Smooth muscle cell (in vitro differentiated cells): Measurements from ENCODE around the gene INTS4. TPM values are rescaled to one million over a fixed set of nuclear protein-coding genes. Genes with fewer than 3 reads are reported as not detected.
"Not testable (repeated sequence)": the region's sequence is repeated elsewhere in the genome, so short reads cannot be mapped to it uniquely, and the experiment has no call there.

Experiments
- DNase-seq: peaks from one replicate; lab custom pipeline; 2025; ENCODE audit not compliant: unreplicated experiment; lab: John Stamatoyannopoulos, UW
- H2AFZ ChIP-seq: fragments of 200-600 bp; sonication (generic); 2 replicates; pipeline ENCODE4 v1.6.0; 2016; ENCODE audit warnings: antibody characterized with exemption, low read depth, mild to moderate bottlenecking
- H3F3A ChIP-seq: fragments of 200-600 bp; sonication (generic); 2 replicates; pipeline ENCODE4 v1.6.0; 2017; ENCODE audit warnings: antibody characterized with exemption, low read depth
- H3K27ac ChIP-seq: fragments of 200-600 bp; sonication (generic); 2 replicates; pipeline ENCODE4 v1.5.1; 2016; ENCODE audit warnings: low read depth, mild to moderate bottlenecking
- H3K27me3 ChIP-seq: fragments of 200-600 bp; sonication (generic); 2 replicates; pipeline ENCODE4 v1.6.1; 2016; ENCODE audit warnings: low read depth, mild to moderate bottlenecking
- H3K36me3 ChIP-seq: fragments of 200-600 bp; sonication (generic); 2 replicates; pipeline ENCODE4 v1.5.1; 2016; ENCODE audit warnings: low read depth
- H3K4me1 ChIP-seq: fragments of 200-600 bp; sonication (generic); 2 replicates; pipeline ENCODE4 v1.5.1; 2016; ENCODE audit warnings: low read depth
- H3K4me2 ChIP-seq: fragments of 200-600 bp; sonication (generic); 2 replicates; pipeline ENCODE4 v1.6.0; 2016; ENCODE audit warnings: mild to moderate bottlenecking
- H3K4me3 ChIP-seq: fragments of 200-600 bp; sonication (generic); 2 replicates; pipeline ENCODE4 v1.5.1; 2016; ENCODE audit warnings: mild to moderate bottlenecking
- H3K79me2 ChIP-seq: fragments of 200-600 bp; sonication (generic); 2 replicates; pipeline ENCODE4 v1.6.0; 2016; ENCODE audit warnings: low read depth, mild to moderate bottlenecking
- H3K9ac ChIP-seq: fragments of 200-600 bp; sonication (generic); 2 replicates; pipeline ENCODE4 v1.6.0; 2016; ENCODE audit warnings: low read depth
- H3K9me3 ChIP-seq: fragments of 200-600 bp; sonication (generic); replicated peaks from 2 replicates; pipeline ENCODE4 v1.5.1; 2016; ENCODE audit warnings: low read depth
- H4K20me1 ChIP-seq: fragments of 200-600 bp; sonication (generic); 2 replicates; pipeline ENCODE4 v1.6.0; 2016; ENCODE audit warnings: low read depth
- WGBS: methylation state at CpG from one replicate; pipeline ENCODE4 v1.1.7; 2016; ENCODE audit warnings: low lambda C conversion rate; 5-methylcytosine and 5-hydroxymethylcytosine counted together
- polyA plus RNA-seq: library from polyadenylated mRNA; unstranded; fragments of >200 nt; fragmentation: Nextera tagmentation; extraction: Ambion mirVana; gene quantifications from 2 replicates; pipeline ENCODE4 v1.2.1, GENCODE V29; 2016
- total RNA-seq: library from RNA; depleted of rRNA; stranded (reverse); fragments of >200 nt; gene quantifications from 2 replicates; pipeline ENCODE4 v1.2.3, GENCODE V29; 2014
- TF ChIP-seq, protein P1 (sequence below): fragments of 200-600 bp; sonication (generic); IDR thresholded peaks from 2 replicates; pipeline ENCODE4 v1.5.1; 2017; ENCODE audit warnings: borderline replicate concordance, mild to moderate bottlenecking, antibody characterized with exemption; ENCODE audit not compliant: insufficient read depth, poor library complexity, severe bottlenecking

INTS4 gene
- total and polyA plus RNA-seq, 2 experiments from 2014 or later = 22.4 to 28.9 TPM

DNA sequence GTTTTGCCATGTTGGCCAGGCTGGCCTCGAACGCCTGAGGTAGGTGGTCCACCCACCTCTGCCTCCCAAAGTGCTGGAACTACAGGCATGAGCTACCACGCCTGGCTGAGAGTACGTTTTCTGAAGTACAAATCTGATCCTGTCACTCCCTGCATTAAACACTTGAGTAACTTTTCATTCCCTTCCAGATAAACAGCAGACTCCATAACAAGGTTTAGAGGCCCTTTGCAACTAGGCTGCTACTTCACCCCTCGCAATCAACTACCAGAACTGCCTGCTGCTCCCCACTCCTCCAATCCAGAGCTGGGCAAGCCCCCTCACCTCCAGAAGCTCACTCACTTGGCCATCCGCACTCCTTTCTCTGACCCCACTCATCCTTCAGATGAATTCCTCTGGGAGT, 27.1 kb upstream of the INTS4 start:
- no peaks in the 10 kb centered on the region for H3F3A ChIP-seq
- H3K79me2 ChIP-seq = no peaks in the 10 kb centered on the region
- H3K9me3 ChIP-seq = no peaks in the 10 kb centered on the region
- H3K36me3 ChIP-seq = no peaks in the 10 kb centered on the region
- H2AFZ ChIP-seq = no peak overlapping the region
- H3K27ac ChIP-seq = no peak overlapping the region
- TF ChIP-seq, protein P1, sequence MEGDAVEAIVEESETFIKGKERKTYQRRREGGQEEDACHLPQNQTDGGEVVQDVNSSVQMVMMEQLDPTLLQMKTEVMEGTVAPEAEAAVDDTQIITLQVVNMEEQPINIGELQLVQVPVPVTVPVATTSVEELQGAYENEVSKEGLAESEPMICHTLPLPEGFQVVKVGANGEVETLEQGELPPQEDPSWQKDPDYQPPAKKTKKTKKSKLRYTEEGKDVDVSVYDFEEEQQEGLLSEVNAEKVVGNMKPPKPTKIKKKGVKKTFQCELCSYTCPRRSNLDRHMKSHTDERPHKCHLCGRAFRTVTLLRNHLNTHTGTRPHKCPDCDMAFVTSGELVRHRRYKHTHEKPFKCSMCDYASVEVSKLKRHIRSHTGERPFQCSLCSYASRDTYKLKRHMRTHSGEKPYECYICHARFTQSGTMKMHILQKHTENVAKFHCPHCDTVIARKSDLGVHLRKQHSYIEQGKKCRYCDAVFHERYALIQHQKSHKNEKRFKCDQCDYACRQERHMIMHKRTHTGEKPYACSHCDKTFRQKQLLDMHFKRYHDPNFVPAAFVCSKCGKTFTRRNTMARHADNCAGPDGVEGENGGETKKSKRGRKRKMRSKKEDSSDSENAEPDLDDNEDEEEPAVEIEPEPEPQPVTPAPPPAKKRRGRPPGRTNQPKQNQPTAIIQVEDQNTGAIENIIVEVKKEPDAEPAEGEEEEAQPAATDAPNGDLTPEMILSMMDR = no peak
- H3K4me1 ChIP-seq = peaks cover 5% of the 10 kb centered on the region
- no peak overlapping the region for H3K4me3 ChIP-seq
- H4K20me1 ChIP-seq = no peaks in the 10 kb centered on the region
- WGBS = 94% methylated on average over 6 of the region's 6 CpGs
- no peak overlapping the region for H3K9ac ChIP-seq
- no peak for DNase-seq
- no peak overlapping the region for H3K4me2 ChIP-seq
- H3K27me3 ChIP-seq = no peaks in the 10 kb centered on the region

GRCh38 chr11:78020246-78020645, 25.8 kb upstream of the INTS4 start:
- Histone ChIP-seq H3K9ac (no peak overlapping the region), H3K79me2 (no peaks in the 10 kb centered on the region), H3K27me3 (no peaks in the 10 kb centered on the region), H3K4me3 (no peak overlapping the region), H4K20me1 (no peaks in the 10 kb centered on the region), H2AFZ (no peak overlapping the region), H3K4me2 (no peak overlapping the region), H3K4me1 (peaks cover 5% of the 10 kb centered on the region), H3K36me3 (no peaks in the 10 kb centered on the region), H3K27ac (no peak overlapping the region), H3F3A (no peaks in the 10 kb centered on the region), H3K9me3 (no peaks in the 10 kb centered on the region)
- DNase-seq = no peak
- TF ChIP-seq, protein P1 = no peak
- 43% methylated on average over 3 of the region's 3 CpGs for WGBS

DNA sequence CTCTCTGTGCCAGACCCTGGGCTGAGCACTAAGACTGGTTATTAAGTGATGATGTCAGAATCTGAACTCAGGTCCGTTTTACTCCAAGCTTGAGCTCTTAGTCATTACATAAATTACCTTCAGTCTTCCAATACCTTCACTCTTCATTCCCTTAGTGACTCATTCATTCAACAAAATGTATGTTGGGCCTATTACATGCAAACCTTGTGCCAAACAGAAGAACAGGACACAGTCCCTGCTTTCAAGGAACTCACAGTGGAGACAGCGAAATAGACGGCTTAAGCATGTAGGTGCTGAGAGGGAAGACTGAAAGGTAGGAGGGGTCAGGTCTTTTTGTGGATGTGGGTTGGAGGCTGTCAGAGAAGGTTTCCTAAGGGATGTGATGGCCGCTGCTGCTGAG, 25.3 kb upstream of the INTS4 start:
- peaks cover 5% of the 10 kb centered on the region for H3K4me1 ChIP-seq
- H3K9me3 ChIP-seq = no peaks in the 10 kb centered on the region
- no peak overlapping the region for H3K4me2 ChIP-seq
- H3K27me3 ChIP-seq = no peaks in the 10 kb centered on the region
- 52% methylated on average over 4 of the region's 4 CpGs for WGBS
- no peak overlapping the region for H3K9ac ChIP-seq
- TF ChIP-seq, protein P1 = no peak
- H2AFZ ChIP-seq = no peak overlapping the region
- no peak overlapping the region for H3K4me3 ChIP-seq
- no peaks in the 10 kb centered on the region for H3K36me3 ChIP-seq
- DNase-seq = no peak
- no peaks in the 10 kb centered on the region for H3K79me2 ChIP-seq
- H3K27ac ChIP-seq = no peak overlapping the region
- H3F3A ChIP-seq = no peaks in the 10 kb centered on the region
- H4K20me1 ChIP-seq = no peaks in the 10 kb centered on the region

DNA sequence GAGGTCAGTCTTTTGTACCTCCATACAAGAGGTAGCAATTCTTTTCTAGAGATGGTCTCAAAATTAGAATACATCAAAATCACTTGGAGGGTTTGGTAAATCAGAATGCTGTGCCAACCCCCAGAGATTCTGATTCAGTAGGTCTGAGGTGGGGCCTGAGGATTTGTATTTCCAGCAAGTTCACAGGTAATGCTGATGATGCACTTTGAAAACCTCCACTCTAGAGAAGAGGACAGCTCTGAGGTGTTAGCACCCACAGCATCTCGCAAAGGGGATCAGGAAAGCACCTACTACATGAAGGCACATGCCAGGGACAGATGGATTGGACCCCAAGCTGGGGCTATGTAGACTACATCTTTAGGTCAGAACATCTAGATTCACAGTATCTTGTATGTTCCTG, 21.4 kb upstream of the INTS4 start:
- H3K4me1 ChIP-seq = no peaks in the 10 kb centered on the region
- H3K4me3 ChIP-seq = no peak overlapping the region
- TF ChIP-seq, protein P1 = no peak
- H4K20me1 ChIP-seq = no peaks in the 10 kb centered on the region
- H3K36me3 ChIP-seq = no peaks in the 10 kb centered on the region
- no peak overlapping the region for H3K4me2 ChIP-seq
- 93% methylated on average over 1 of the region's 1 CpG for WGBS
- no peaks in the 10 kb centered on the region for H3K9me3 ChIP-seq
- H2AFZ ChIP-seq = no peak overlapping the region
- H3K27ac ChIP-seq = no peak overlapping the region
- no peak for DNase-seq
- no peaks in the 10 kb centered on the region for H3K27me3 ChIP-seq
- H3K9ac ChIP-seq = no peak overlapping the region
- no peaks in the 10 kb centered on the region for H3F3A ChIP-seq
- H3K79me2 ChIP-seq = no peaks in the 10 kb centered on the region

DNA sequence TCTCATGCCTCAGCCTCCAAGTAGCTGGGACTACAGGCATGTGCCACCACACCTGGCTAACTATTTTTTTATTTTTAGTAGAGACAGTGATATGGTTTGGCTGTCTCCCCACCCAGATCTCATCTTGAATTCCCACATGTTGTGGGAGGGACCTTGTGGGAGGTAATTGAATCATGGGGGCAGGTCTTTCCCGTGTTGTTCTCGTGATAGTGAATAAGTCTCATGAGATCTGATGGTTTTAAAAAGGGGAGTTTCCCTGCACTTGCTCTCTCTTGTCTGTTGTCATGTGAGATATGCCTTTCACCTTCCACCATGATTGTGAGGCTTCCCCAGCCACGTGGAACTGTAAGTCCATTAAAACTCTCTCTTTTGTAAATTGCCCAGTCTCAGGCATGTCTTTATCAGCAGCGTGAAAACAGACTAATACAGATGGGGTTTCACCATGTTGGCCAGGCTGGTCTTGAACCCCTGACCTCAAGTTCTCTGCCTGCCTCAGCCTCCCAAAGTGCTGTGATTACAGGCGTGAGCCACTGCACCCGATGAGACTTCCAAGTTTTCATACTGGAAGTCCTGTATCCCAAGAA, 20.6 kb upstream of the INTS4 start:
- not testable (repeated sequence) for H4K20me1 ChIP-seq, H2AFZ ChIP-seq, H3F3A ChIP-seq, H3K27ac ChIP-seq, H3K9ac ChIP-seq, H3K4me1 ChIP-seq, H3K4me3 ChIP-seq, H3K27me3 ChIP-seq, H3K4me2 ChIP-seq, DNase-seq, H3K9me3 ChIP-seq, H3K79me2 ChIP-seq, H3K36me3 ChIP-seq
- WGBS = 94% methylated on average over 6 of the region's 6 CpGs
